BE2C (cell line): ENCODE data around the gene MRPS7.

Experiments
- DNase-seq: peaks from one replicate; pipeline ENCODE4 v3.0.0-alpha.2; 2020
- H3K27me3 ChIP-seq: fragments of 250-450 bp; sonication (Bioruptor Pico); 2 replicates; pipeline ENCODE4 v1.5.1; 2020; ENCODE audit warnings: mild to moderate bottlenecking
- H3K36me3 ChIP-seq: fragments of 250-450 bp; sonication (Bioruptor Pico); 2 replicates; pipeline ENCODE4 v1.5.1; 2020; ENCODE audit warnings: mild to moderate bottlenecking
- H3K4me1 ChIP-seq: fragments of 250-450 bp; sonication (Bioruptor Pico); 2 replicates; pipeline ENCODE4 v1.5.1; 2020
- H3K4me3 ChIP-seq: 2 replicates; pipeline ENCODE4 v1.5.1; 2011; ENCODE audit warnings: low read depth, low read length
- H3K9me3 ChIP-seq: fragments of 250-450 bp; sonication (Bioruptor Pico); 2 replicates; pipeline ENCODE4 v1.5.1; 2020
- TF ChIP-seq, protein P1 (sequence below): IDR thresholded peaks from 2 replicates; pipeline ENCODE4 v1.5.1; 2012; ENCODE audit warnings: mild to moderate bottlenecking, low read depth, low read length

MRPS7 gene

DNA sequence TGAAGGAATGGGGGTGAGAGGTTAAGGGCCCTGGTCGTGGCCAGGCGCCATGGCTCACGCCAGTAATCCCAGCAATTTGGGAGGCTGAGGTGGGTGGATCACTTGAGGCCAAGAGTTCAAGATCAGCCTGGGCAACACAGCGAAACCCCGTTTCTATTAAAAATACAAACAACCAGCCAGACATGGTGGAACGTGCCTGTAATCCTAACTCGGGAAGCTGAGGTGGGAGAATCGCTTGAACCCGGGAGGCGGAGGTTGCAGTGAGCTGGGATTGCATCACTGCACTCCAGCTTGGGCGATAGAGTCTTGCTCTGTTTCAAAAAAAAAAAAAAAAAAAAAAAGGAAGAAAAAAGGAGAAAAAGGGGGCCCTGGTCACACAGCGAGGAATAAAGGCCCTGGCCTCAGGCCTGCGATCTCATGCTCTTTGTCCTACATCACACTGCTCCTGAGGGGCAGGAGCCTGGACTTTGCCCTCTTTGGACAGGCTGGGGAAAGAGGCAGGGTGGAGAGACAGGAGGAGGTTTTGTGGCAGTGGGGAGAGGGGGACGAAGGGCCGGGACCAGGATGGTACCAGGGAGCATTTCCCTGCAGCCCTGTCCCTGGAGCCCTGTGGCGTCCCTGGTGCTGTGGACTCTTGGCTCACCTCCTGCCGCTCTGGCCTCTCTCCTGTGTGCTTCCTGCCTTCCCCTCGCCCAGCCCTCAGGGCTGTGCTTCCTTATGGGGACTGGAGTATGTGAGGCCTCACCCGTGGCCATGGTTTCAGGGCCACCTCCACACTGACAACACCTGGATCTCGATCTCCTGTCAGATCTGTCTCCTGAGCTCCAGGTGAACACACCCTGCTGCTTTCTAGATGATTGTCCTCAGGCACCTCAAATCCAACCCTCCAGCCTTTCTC lies 47.3 kb downstream of the MRPS7 start:
- no peaks in the 10 kb centered on the region for H3K4me1 ChIP-seq
- no peaks in the 10 kb centered on the region for H3K9me3 ChIP-seq
- TF ChIP-seq, protein P1, sequence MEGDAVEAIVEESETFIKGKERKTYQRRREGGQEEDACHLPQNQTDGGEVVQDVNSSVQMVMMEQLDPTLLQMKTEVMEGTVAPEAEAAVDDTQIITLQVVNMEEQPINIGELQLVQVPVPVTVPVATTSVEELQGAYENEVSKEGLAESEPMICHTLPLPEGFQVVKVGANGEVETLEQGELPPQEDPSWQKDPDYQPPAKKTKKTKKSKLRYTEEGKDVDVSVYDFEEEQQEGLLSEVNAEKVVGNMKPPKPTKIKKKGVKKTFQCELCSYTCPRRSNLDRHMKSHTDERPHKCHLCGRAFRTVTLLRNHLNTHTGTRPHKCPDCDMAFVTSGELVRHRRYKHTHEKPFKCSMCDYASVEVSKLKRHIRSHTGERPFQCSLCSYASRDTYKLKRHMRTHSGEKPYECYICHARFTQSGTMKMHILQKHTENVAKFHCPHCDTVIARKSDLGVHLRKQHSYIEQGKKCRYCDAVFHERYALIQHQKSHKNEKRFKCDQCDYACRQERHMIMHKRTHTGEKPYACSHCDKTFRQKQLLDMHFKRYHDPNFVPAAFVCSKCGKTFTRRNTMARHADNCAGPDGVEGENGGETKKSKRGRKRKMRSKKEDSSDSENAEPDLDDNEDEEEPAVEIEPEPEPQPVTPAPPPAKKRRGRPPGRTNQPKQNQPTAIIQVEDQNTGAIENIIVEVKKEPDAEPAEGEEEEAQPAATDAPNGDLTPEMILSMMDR: no peak
- H3K36me3 ChIP-seq: no peaks in the 10 kb centered on the region
- H3K4me3 ChIP-seq: no peak overlapping the region
- no peaks in the 10 kb centered on the region for H3K27me3 ChIP-seq
- DNase-seq: no peak

DNA sequence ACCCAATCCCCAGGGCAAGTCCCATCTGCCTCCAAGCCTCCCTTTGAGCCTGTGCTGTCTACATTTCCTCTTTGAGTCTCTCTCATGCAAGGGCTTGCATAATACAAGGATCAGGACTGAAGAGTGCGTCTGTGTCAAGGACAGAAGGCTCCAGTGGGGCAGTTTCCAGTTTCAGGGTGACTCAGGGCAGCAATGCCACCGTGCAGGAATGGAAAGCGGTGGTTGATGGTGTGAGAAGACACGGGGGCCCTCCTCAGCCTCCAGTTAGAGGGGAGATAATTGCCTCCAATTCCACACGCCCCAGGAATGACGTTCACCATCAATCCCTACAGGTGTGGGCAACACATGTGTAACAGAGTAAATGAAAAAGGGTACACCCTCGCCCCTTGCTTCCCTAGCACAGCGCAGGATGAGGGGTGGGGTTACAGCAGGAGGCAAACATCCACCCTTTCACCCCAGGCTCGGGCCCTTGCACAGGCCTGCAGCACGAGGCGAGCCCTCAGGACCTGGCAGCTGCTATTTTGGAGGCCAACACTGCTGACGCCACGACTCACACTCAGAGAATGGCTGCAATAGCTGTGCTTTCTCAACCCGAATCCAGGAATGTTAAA lies 52.4 kb downstream of the MRPS7 start:
- Histone ChIP-seq H3K4me1 (no peaks in the 10 kb centered on the region), H3K36me3 (peaks cover 7% of the 10 kb centered on the region; the same call in 1 of the 2 replicates), H3K27me3 (no peaks in the 10 kb centered on the region), H3K4me3 (no peak overlapping the region), H3K9me3 (no peaks in the 10 kb centered on the region)
- no peak for DNase-seq
- TF ChIP-seq, protein P1: no peak

DNA sequence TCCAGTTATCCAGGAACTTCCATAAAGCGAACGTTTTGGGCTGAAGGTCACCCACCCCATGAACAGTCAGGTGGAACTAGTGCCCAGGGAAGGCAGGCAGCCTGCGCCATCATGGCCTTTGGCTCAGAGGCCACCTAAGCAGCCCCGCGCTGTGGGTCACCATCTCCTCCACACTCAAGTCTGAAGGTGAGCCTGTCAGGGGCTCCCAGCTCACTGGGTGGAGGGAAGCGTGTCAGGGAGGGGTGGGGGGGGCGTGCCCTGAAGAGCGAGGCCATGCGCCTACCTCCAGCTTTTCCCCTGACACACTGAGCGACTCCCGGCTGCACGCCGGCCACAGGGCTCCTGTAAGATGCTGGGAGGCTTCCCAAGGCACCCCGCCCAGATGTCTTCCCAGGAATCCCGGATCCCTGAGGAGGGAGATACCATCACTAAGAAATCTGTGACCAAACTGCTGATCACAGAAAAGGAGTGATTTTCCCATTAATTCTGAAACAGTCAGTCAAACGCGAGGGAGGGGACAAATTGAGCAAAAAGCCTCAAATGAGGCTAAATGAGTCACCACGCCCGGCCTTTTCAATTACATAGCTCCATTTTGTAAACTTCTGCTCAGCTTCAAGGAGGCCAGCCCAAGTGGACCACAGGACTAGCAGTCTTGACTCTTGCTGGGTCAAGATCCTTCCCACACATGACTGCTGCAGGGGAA lies 54.0 kb downstream of the MRPS7 start:
- Histone ChIP-seq H3K4me3 (no peak overlapping the region), H3K27me3 (no peaks in the 10 kb centered on the region), H3K36me3 (peaks cover 13% of the 10 kb centered on the region), H3K9me3 (no peaks in the 10 kb centered on the region), H3K4me1 (no peaks in the 10 kb centered on the region)
- TF ChIP-seq, protein P1: no peak
- DNase-seq: no peak
